Lung (tissue), 12 donors: ENCODE data around the gene KLHL4. TPM values are rescaled to one million over a fixed set of nuclear protein-coding genes. Genes with fewer than 3 reads are reported as not detected.

Experiments used
- ATAC-seq: fragments of 200-7000 bp; cut with Tn5 transposase; one replicate; pipeline ENCODE4 v1.9.1; 2020; ENCODE audit warnings: moderate number of reproducible peaks; ENCODE audit not compliant: insufficient read depth, low FRiP score
- DNase-seq, 3 donors: peaks; one replicate each; pipeline ENCODE4 v3.0.0-alpha.2; 2013 to 2017
- H3K27ac ChIP-seq, 2 donors: one replicate each; pipeline ENCODE4 v1.5.1; 2013; ENCODE audit warnings: mild to moderate bottlenecking in 2 of 2, moderate library complexity in 2 of 2, control low read depth in 1 of 2, inconsistent platforms in 1 of 2, low read depth in 1 of 2, low read length in 1 of 2
- H3K27me3 ChIP-seq, 3 donors: one replicate each; pipeline ENCODE4 v1.5.1; 2013; ENCODE audit warnings: low read length in 2 of 3; ENCODE audit not compliant: control insufficient read depth in 3 of 3, insufficient read depth in 3 of 3
- H3K36me3 ChIP-seq, 4 donors: one replicate each; pipeline ENCODE4 v1.5.1; 2013; ENCODE audit warnings: low read length in 4 of 4, mild to moderate bottlenecking in 1 of 4, moderate library complexity in 1 of 4; ENCODE audit not compliant: control insufficient read depth in 4 of 4, insufficient read depth in 4 of 4
- H3K4me1 ChIP-seq, 5 donors: one replicate each; pipeline ENCODE4 v1.5.1; 2013; ENCODE audit warnings: low read length in 5 of 5, mild to moderate bottlenecking in 2 of 5, moderate library complexity in 1 of 5; ENCODE audit not compliant: control insufficient read depth in 5 of 5, insufficient read depth in 5 of 5
- H3K4me3 ChIP-seq: one replicate; pipeline ENCODE4 v1.5.1; 2013; ENCODE audit warnings: mild to moderate bottlenecking, control low read depth, moderate library complexity
- H3K9ac ChIP-seq, 2 donors: one replicate each; pipeline ENCODE4 v1.5.1; 2013; ENCODE audit warnings: low read length in 2 of 2, control low read depth in 1 of 2; ENCODE audit not compliant: insufficient read depth in 1 of 2
- H3K9me3 ChIP-seq, 4 donors: one replicate each; pipeline ENCODE4 v1.5.1; 2013; ENCODE audit warnings: low read length in 3 of 4, mild to moderate bottlenecking in 1 of 4, moderate library complexity in 1 of 4; ENCODE audit not compliant: control insufficient read depth in 4 of 4, insufficient read depth in 3 of 4
- CTCF ChIP-seq: IDR thresholded peaks from 2 replicates; pipeline ENCODE4 v1.5.1; 2012; ENCODE audit warnings: mild to moderate bottlenecking; ENCODE audit errors: control extremely low read depth, extremely low read depth
- WGBS, 2 donors: extraction: QIAGEN DNeasy Blood & Tissue Kit; methylation state at CpG; one replicate each; pipeline ENCODE4 v1.1.7; 2013; 5-methylcytosine and 5-hydroxymethylcytosine counted together
- polyA plus RNA-seq, 2 donors: library from polyadenylated mRNA; stranded (reverse); fragments of 200-250 nt; gene quantifications; one replicate each; pipeline ENCODE4 v1.2.1, GENCODE V29; 2013
- total RNA-seq, 2 donors: library from RNA; depleted of rRNA in 1 of 2; stranded (reverse); fragments of >200 nt in 1 of 2; gene quantifications; one replicate each; pipeline ENCODE4 v1.2.1, GENCODE V29; 2014 to 2021
- donor health status: control.
- donor health status: control.
- donor health status: Bipolar disorder and iron deficiency.
- donor health status: healthy.
- donor health status: DM: yes; HTN: yes; CAD: no.

KLHL4 gene
- total and polyA plus RNA-seq, 4 donors, result 0.10 to 4.7 (median 1.6) TPM

GRCh38 chrX:87583679-87584078 lies 66.1 kb downstream of the KLHL4 start:
- DNase-seq, result no peak
- WGBS, 2 donors, result 56 to 86% methylated on average over 1 of the region's 1 CpG
- peaks cover 0 to 3% (median 0%) of the 10 kb centered on the region in 3 donors for H3K27me3 ChIP-seq
- H3K9ac ChIP-seq, result no peak overlapping the region
- ATAC-seq, result peak; percentile 34
- no peak for TF ChIP-seq CTCF
- H3K4me3 ChIP-seq, result no peak overlapping the region
- H3K27ac ChIP-seq, result no peak overlapping the region
- H3K9me3 ChIP-seq, result peaks cover 0 to 2% (median 0%) of the 10 kb centered on the region in 4 donors
- H3K36me3 ChIP-seq, result no peaks in the 10 kb centered on the region
- no peaks in the 10 kb centered on the region for H3K4me1 ChIP-seq

- ATAC-seq, result no peak
These were observed 98.8 kb downstream of the KLHL4 start for GRCh38 chrX:87616371-87616770.

GRCh38 chrX:87621697-87622096 lies 104.1 kb downstream of the KLHL4 start:
- Histone ChIP-seq H3K27me3 (peaks cover 0 to 5% (median 2%) of the 10 kb centered on the region in 3 donors), H3K9me3 (no peaks in the 10 kb centered on the region), H3K27ac (no peak overlapping the region), H3K4me1 (peaks cover 0 to 14% (median 0%) of the 10 kb centered on the region in 5 donors), H3K4me3 (no peak overlapping the region), H3K9ac (no peak overlapping the region), H3K36me3 (no peaks in the 10 kb centered on the region)
- peak; percentile 64 to 79 (median 77) for DNase-seq
- no peak for TF ChIP-seq CTCF
- 44 to 74% methylated on average over 2 of the region's 2 CpGs for WGBS, 2 donors
- ATAC-seq, result no peak

More at GRCh38 chrX:87616371-87616770, 98.8 kb downstream of the KLHL4 start:
- no peak for TF ChIP-seq CTCF
- peak in 2 of 3 donors; percentile 20 to 54 for DNase-seq
- 54 to 61% methylated on average over 2 of the region's 2 CpGs for WGBS, 2 donors
- H3K27me3 ChIP-seq, result peaks cover 0 to 9% (median 4%) of the 10 kb centered on the region in 3 donors
- H3K27ac ChIP-seq, result no peak overlapping the region
- H3K36me3 ChIP-seq, result no peaks in the 10 kb centered on the region
- H3K4me1 ChIP-seq, result peaks cover 0 to 11% (median 0%) of the 10 kb centered on the region in 5 donors
- no peak overlapping the region for H3K9ac ChIP-seq
- no peak overlapping the region for H3K4me3 ChIP-seq
- H3K9me3 ChIP-seq, result no peaks in the 10 kb centered on the region

- H3K4me1 ChIP-seq, result peaks cover 0 to 6% (median 0%) of the 10 kb centered on the region in 5 donors
- no peak for TF ChIP-seq CTCF
- peaks cover 0 to 6% (median 5%) of the 10 kb centered on the region in 3 donors for H3K27me3 ChIP-seq
- H3K9me3 ChIP-seq, result no peaks in the 10 kb centered on the region
- WGBS, 2 donors, result 54 to 72% methylated on average over 3 of the region's 3 CpGs
- no peak overlapping the region for H3K9ac ChIP-seq
- H3K4me3 ChIP-seq, result no peak overlapping the region
- no peaks in the 10 kb centered on the region for H3K36me3 ChIP-seq
- no peak overlapping the region for H3K27ac ChIP-seq
- ATAC-seq, result no peak
- DNase-seq, result no peak
These were observed 109.4 kb downstream of the KLHL4 start for GRCh38 chrX:87626996-87627395.
